ENCODE measurements around the gene IZUMO2. TPM values are rescaled to one million over a fixed set of nuclear protein-coding genes. Genes with fewer than 3 reads are reported as not detected.

IZUMO2 gene
- total and polyA plus RNA-seq, 5 donors from 2014 or later = not detected

- peaks cover 0 to 1% of the 10 kb centered on the region in 2 experiments for H3K9me3 ChIP-seq (ENCODE audit: control insufficient read depth in 2 of 2, low read length in 2 of 2)
- H3K27ac Mint-ChIP-seq = no peak overlapping the region
- no peak overlapping the region for H3K27ac ChIP-seq (ENCODE audit: insufficient read depth, low read length, poor library complexity, severe bottlenecking)
- no peaks in the 10 kb centered on the region for H3K4me1 ChIP-seq (ENCODE audit: control insufficient read depth, insufficient read depth, low read length, poor library complexity, severe bottlenecking)
- H3K9me3 Mint-ChIP-seq = peaks cover 0 to 7% (median 2%) of the 10 kb centered on the region in 7 donors
- DNase-seq (no peak), ATAC-seq (ENCODE audit: low read depth in 2 of 2) (no peak)
- H3K4me1 Mint-ChIP-seq = no peaks in the 10 kb centered on the region
- H3K27me3 ChIP-seq (ENCODE audit: control insufficient read depth, insufficient read depth, low read length) = peaks cover 2% of the 10 kb centered on the region
- H3K36me3 ChIP-seq (ENCODE audit: control insufficient read depth, insufficient read depth, low read length) = no peaks in the 10 kb centered on the region
- H3K4me3 ChIP-seq (ENCODE audit: low read depth, low read length) = no peak overlapping the region
- H3K27me3 Mint-ChIP-seq = peaks cover 10% of the 10 kb centered on the region
- H3K36me3 Mint-ChIP-seq = no peaks in the 10 kb centered on the region
- H3K4me3 Mint-ChIP-seq = no peak overlapping the region
Observed at GRCh38 chr19:50184196-50184595, 21.1 kb upstream of the IZUMO2 start.

- no peak for DNase-seq
- no peak overlapping the region for H3K4me3 ChIP-seq (ENCODE audit: low read depth, low read length)
- Mint-ChIP-seq H3K27me3 (peaks cover 15% of the 10 kb centered on the region), H3K27ac (no peak overlapping the region), H3K9me3 (peaks cover 0 to 6% (median 2%) of the 10 kb centered on the region in 7 donors), H3K4me1 (no peaks in the 10 kb centered on the region), H3K4me3 (no peak overlapping the region), H3K36me3 (no peaks in the 10 kb centered on the region)
- no peak for ATAC-seq (ENCODE audit: low read depth in 2 of 2)
- peaks cover 0 to 1% of the 10 kb centered on the region in 2 experiments for H3K9me3 ChIP-seq (ENCODE audit: control insufficient read depth in 2 of 2, low read length in 2 of 2)
- H3K27ac ChIP-seq (ENCODE audit: insufficient read depth, low read length, poor library complexity, severe bottlenecking) = no peak overlapping the region
- no peaks in the 10 kb centered on the region for H3K4me1 ChIP-seq (ENCODE audit: control insufficient read depth, insufficient read depth, low read length, poor library complexity, severe bottlenecking)
- peaks cover 2% of the 10 kb centered on the region for H3K27me3 ChIP-seq (ENCODE audit: control insufficient read depth, insufficient read depth, low read length)
- H3K36me3 ChIP-seq (ENCODE audit: control insufficient read depth, insufficient read depth, low read length) = no peaks in the 10 kb centered on the region
Observed at GRCh38 chr19:50181121-50181520, 18.0 kb upstream of the IZUMO2 start.

DNA sequence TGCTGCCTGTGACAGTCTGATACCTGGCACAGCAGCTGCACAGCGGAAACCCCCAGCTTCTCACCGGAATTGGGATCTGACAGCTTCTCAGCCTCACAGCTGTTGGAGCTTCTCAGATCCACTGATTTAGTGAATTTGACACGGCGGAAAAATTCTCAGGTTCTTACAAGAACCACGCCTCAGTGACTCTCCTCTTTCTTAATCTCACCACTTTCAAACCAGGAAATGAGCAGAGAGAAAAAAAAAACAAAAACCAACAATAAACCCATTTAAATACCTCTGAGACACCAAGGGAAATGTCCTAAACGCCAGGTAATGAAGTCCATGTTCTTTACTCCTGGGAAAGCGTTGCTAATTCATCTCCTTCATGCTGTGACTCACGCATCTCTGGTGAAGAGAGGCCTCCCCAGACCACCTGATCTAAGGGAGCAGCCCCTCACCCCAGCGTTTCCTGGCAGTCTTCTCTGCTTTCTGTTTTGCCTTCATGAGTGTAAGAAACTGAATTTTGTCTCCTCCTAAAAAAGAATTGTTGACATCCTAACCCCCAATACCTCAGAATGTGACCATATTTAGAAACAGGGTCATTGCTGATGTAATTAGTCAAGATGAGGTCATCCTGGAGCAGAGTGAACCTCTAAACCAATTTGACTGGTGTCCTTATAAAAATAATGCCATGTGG, 15.9 kb upstream of the IZUMO2 start:
- H3K4me1 Mint-ChIP-seq = peaks cover 0 to 5% (median 0%) of the 10 kb centered on the region in 4 donors
- Histone ChIP-seq H3K27ac (ENCODE audit: insufficient read depth, low read length, poor library complexity, severe bottlenecking) (no peak overlapping the region), H3K36me3 (ENCODE audit: control insufficient read depth, insufficient read depth, low read length) (no peaks in the 10 kb centered on the region), H3K4me1 (ENCODE audit: control insufficient read depth, insufficient read depth, low read length, poor library complexity, severe bottlenecking) (no peaks in the 10 kb centered on the region), H3K4me3 (ENCODE audit: low read depth, low read length) (no peak overlapping the region), H3K9me3 (ENCODE audit: control insufficient read depth in 2 of 2, low read length in 2 of 2) (peaks cover 0 to 1% of the 10 kb centered on the region in 2 experiments), H3K27me3 (ENCODE audit: control insufficient read depth, insufficient read depth, low read length) (peaks cover 2% of the 10 kb centered on the region)
- no peaks in the 10 kb centered on the region for H3K36me3 Mint-ChIP-seq
- no peak overlapping the region for H3K27ac Mint-ChIP-seq
- ATAC-seq (ENCODE audit: low read depth in 2 of 2) (no peak), DNase-seq (no peak)
- peaks cover 0 to 6% (median 2%) of the 10 kb centered on the region in 7 donors for H3K9me3 Mint-ChIP-seq
- H3K4me3 Mint-ChIP-seq = no peak overlapping the region
- H3K27me3 Mint-ChIP-seq = peaks cover 15% of the 10 kb centered on the region

DNA sequence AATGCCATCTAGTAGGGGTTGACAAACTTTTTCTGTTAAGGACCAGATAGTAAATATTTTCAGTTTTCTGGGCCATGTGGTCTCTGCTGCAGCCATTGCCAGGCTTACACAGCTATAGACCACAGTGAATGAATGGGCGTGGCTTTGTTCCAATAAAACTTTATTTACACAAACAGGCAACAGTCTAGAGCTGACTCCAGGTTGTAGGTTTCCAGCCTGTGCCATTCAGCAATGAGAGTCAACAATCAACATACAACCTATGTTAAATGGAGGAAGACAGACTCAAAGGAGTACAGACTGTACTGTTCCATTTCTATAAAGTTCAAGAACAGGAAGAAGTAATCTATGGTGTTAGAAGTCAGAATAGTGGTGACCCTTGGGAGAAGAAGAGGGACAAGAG, 15.2 kb upstream of the IZUMO2 start:
- Histone ChIP-seq H3K27ac (ENCODE audit: insufficient read depth, low read length, poor library complexity, severe bottlenecking) (no peak overlapping the region), H3K27me3 (ENCODE audit: control insufficient read depth, insufficient read depth, low read length) (peaks cover 2% of the 10 kb centered on the region), H3K4me1 (ENCODE audit: control insufficient read depth, insufficient read depth, low read length, poor library complexity, severe bottlenecking) (no peaks in the 10 kb centered on the region), H3K36me3 (ENCODE audit: control insufficient read depth, insufficient read depth, low read length) (no peaks in the 10 kb centered on the region), H3K4me3 (ENCODE audit: low read depth, low read length) (no peak overlapping the region), H3K9me3 (ENCODE audit: control insufficient read depth in 2 of 2, low read length in 2 of 2) (peaks cover 0 to 1% of the 10 kb centered on the region in 2 experiments)
- Mint-ChIP-seq H3K36me3 (no peaks in the 10 kb centered on the region), H3K27ac (no peak overlapping the region), H3K27me3 (peaks cover 17% of the 10 kb centered on the region), H3K4me3 (no peak overlapping the region), H3K9me3 (peaks cover 0 to 6% (median 2%) of the 10 kb centered on the region in 7 donors), H3K4me1 (peaks cover 0 to 5% (median 0%) of the 10 kb centered on the region in 4 donors)
- no peak for ATAC-seq (ENCODE audit: low read depth in 2 of 2)
- DNase-seq = no peak

- DNase-seq (no peak), ATAC-seq (ENCODE audit: low read depth in 2 of 2) (no peak)
- Mint-ChIP-seq H3K27ac (no peak overlapping the region), H3K27me3 (peaks cover 20% of the 10 kb centered on the region), H3K4me1 (peaks cover 0 to 5% (median 0%) of the 10 kb centered on the region in 4 donors), H3K4me3 (no peak overlapping the region), H3K36me3 (no peaks in the 10 kb centered on the region), H3K9me3 (peaks cover 0 to 6% (median 2%) of the 10 kb centered on the region in 7 donors)
- H3K27ac ChIP-seq (ENCODE audit: insufficient read depth, low read length, poor library complexity, severe bottlenecking) = no peak overlapping the region
- H3K4me3 ChIP-seq (ENCODE audit: low read depth, low read length) = no peak overlapping the region
- H3K4me1 ChIP-seq (ENCODE audit: control insufficient read depth, insufficient read depth, low read length, poor library complexity, severe bottlenecking) = no peaks in the 10 kb centered on the region
- H3K36me3 ChIP-seq (ENCODE audit: control insufficient read depth, insufficient read depth, low read length) = no peaks in the 10 kb centered on the region
- peaks cover 2% of the 10 kb centered on the region for H3K27me3 ChIP-seq (ENCODE audit: control insufficient read depth, insufficient read depth, low read length)
- H3K9me3 ChIP-seq (ENCODE audit: control insufficient read depth in 2 of 2, low read length in 2 of 2) = peaks cover 0 to 1% of the 10 kb centered on the region in 2 experiments
Observed at GRCh38 chr19:50176775-50177174, 13.7 kb upstream of the IZUMO2 start.

DNA sequence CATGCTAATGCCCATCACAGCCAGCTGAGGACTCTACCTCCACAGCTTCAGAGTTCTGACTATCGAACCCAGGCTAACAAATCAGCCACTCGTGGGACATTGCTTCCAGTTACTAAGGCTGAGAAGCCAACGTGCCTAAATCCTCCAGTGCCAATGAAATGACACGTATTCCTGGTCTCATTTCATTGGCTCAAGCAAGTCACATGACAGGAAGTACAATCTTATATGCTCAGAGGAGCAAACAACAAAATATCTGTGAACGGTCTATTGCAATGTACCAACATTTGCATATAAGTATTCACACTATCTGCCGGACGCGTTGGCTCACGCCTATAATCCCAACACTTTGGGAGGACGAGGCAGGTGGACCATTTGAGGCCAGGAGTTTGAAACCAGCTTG, 12.8 kb upstream of the IZUMO2 start:
- peaks cover 0 to 5% (median 0%) of the 10 kb centered on the region in 4 donors for H3K4me1 Mint-ChIP-seq
- ATAC-seq (ENCODE audit: low read depth in 2 of 2) (no peak), DNase-seq (no peak)
- Histone ChIP-seq H3K27ac (ENCODE audit: insufficient read depth, low read length, poor library complexity, severe bottlenecking) (no peak overlapping the region), H3K36me3 (ENCODE audit: control insufficient read depth, insufficient read depth, low read length) (no peaks in the 10 kb centered on the region), H3K4me3 (ENCODE audit: low read depth, low read length) (no peak overlapping the region), H3K4me1 (ENCODE audit: control insufficient read depth, insufficient read depth, low read length, poor library complexity, severe bottlenecking) (no peaks in the 10 kb centered on the region), H3K9me3 (ENCODE audit: control insufficient read depth in 2 of 2, low read length in 2 of 2) (peaks cover 0 to 1% of the 10 kb centered on the region in 2 experiments), H3K27me3 (ENCODE audit: control insufficient read depth, insufficient read depth, low read length) (peaks cover 2% of the 10 kb centered on the region)
- H3K27ac Mint-ChIP-seq = peak overlapping the region in 1 of 3 donors; percentile 74
- H3K9me3 Mint-ChIP-seq = peaks cover 0 to 6% (median 2%) of the 10 kb centered on the region in 7 donors
- H3K4me3 Mint-ChIP-seq = no peak overlapping the region
- H3K27me3 Mint-ChIP-seq = peaks cover 18% of the 10 kb centered on the region
- H3K36me3 Mint-ChIP-seq = no peaks in the 10 kb centered on the region

DNA sequence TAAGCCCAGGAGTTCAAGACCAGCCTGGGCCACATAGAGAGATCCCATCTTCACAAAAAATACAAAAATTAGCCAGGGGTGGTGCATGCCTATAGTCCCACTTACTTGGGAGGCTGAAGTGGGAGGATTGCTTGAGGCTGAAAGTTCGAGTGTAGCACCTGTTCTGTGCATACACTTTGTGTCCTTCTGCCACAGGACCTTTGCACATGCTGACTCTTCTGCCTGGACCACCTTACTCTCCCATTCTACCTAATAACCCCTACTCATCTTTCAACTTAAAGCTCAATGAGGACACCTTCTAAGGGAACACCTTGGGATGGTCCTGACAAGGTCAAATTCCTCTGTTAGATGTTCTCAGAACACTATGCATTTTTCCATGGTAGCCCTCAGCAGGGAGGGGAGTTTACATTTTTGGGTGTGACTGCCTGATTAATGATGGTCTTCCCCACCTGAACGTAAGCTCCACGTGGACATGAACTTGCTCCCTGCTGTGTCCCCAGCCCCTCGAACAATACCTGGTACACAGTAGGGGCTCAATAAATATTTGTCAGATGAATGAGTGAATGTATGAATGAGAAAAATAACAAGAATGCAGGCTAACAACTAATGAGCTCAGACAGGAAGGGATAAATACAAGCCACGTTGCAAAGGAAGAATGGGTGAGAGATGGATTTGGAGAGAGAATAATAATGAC, 11.2 kb upstream of the IZUMO2 start:
- H3K27ac ChIP-seq (ENCODE audit: insufficient read depth, low read length, poor library complexity, severe bottlenecking) = no peak overlapping the region
- DNase-seq (no peak), ATAC-seq (ENCODE audit: low read depth in 2 of 2) (no peak)
- Mint-ChIP-seq H3K27ac (no peak overlapping the region), H3K4me1 (peaks cover 0 to 5% (median 0%) of the 10 kb centered on the region in 4 donors), H3K27me3 (peaks cover 10% of the 10 kb centered on the region), H3K4me3 (no peak overlapping the region), H3K9me3 (peaks cover 0 to 2% (median 0%) of the 10 kb centered on the region in 7 donors), H3K36me3 (no peaks in the 10 kb centered on the region)
- no peaks in the 10 kb centered on the region for H3K9me3 ChIP-seq (ENCODE audit: control insufficient read depth in 2 of 2, low read length in 2 of 2)
- no peak overlapping the region for H3K4me3 ChIP-seq (ENCODE audit: low read depth, low read length)
- no peaks in the 10 kb centered on the region for H3K27me3 ChIP-seq (ENCODE audit: control insufficient read depth, insufficient read depth, low read length)
- H3K4me1 ChIP-seq (ENCODE audit: control insufficient read depth, insufficient read depth, low read length, poor library complexity, severe bottlenecking) = no peaks in the 10 kb centered on the region
- no peaks in the 10 kb centered on the region for H3K36me3 ChIP-seq (ENCODE audit: control insufficient read depth, insufficient read depth, low read length)

Measured in CD4-positive, CD25-positive, alpha-beta regulatory T cell (primary cell).